GM13976 (cell line): ENCODE data around the gene CDCA4.
A peak's percentile ranks its signal among the peaks of the same experiment; 100 is the strongest.
"Not testable (repeated sequence)": the region's sequence is repeated elsewhere in the genome, so short reads cannot be mapped to it uniquely, and the experiment has no call there.

Source experiments
- DNase-seq: peaks from one replicate; pipeline ENCODE4 v3.0.0; 2012; ENCODE audit warnings: low spot score
- in situ Hi-C: fragments of 300-500 bp; cut with MboI; formaldehyde crosslinking; loops from one replicate; pipeline ENCODE4 v1.12.0; 2022; ENCODE audit warnings: low sequenced_read_pairs, mixed read lengths, inconsistent platforms; ENCODE audit not compliant: unreplicated experiment
- TF ChIP-seq, protein P1 (sequence below): IDR thresholded peaks from 2 replicates; pipeline ENCODE4 v1.5.1; 2012; ENCODE audit warnings: borderline replicate concordance, mild to moderate bottlenecking; ENCODE audit not compliant: insufficient read depth; ENCODE audit errors: extremely low read depth, missing control alignments, control extremely low read depth

CDCA4 gene

GRCh38 chr14:105030836-105031396 is 10.0 kb upstream of the CDCA4 start:
- TF ChIP-seq, protein P1, sequence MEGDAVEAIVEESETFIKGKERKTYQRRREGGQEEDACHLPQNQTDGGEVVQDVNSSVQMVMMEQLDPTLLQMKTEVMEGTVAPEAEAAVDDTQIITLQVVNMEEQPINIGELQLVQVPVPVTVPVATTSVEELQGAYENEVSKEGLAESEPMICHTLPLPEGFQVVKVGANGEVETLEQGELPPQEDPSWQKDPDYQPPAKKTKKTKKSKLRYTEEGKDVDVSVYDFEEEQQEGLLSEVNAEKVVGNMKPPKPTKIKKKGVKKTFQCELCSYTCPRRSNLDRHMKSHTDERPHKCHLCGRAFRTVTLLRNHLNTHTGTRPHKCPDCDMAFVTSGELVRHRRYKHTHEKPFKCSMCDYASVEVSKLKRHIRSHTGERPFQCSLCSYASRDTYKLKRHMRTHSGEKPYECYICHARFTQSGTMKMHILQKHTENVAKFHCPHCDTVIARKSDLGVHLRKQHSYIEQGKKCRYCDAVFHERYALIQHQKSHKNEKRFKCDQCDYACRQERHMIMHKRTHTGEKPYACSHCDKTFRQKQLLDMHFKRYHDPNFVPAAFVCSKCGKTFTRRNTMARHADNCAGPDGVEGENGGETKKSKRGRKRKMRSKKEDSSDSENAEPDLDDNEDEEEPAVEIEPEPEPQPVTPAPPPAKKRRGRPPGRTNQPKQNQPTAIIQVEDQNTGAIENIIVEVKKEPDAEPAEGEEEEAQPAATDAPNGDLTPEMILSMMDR = no peak
- DNase-seq = no peak
- in situ Hi-C loops = loop anchor here (10.0 kb wide), 1 partner anchor 46 kb away; the partner anchor contains the start of gene CLBA1

GRCh38 chr14:105030194-105030593 is 9.3 kb upstream of the CDCA4 start:
- in situ Hi-C loops = loop anchor here (10.0 kb wide), 1 partner anchor 45 kb away; the partner anchor contains the start of gene CLBA1
- TF ChIP-seq, protein P1 = no peak

GRCh38 chr14:105029402-105029801 is 8.5 kb upstream of the CDCA4 start:
- TF ChIP-seq, protein P1 = no peak
- in situ Hi-C loops = no loop called here
- DNase-seq = no peak

More at GRCh38 chr14:105030194-105030593, 9.3 kb upstream of the CDCA4 start:
- no peak for DNase-seq

- TF ChIP-seq, protein P1 = no peak
- in situ Hi-C loops = no loop called here
- DNase-seq = no peak
Measured at GRCh38 chr14:105028251-105028927, 7.5 kb upstream of the CDCA4 start.

- in situ Hi-C loops, DNase-seq: not testable (repeated sequence)
Measured at GRCh38 chr14:105027718-105028117, 6.8 kb upstream of the CDCA4 start.

DNA sequence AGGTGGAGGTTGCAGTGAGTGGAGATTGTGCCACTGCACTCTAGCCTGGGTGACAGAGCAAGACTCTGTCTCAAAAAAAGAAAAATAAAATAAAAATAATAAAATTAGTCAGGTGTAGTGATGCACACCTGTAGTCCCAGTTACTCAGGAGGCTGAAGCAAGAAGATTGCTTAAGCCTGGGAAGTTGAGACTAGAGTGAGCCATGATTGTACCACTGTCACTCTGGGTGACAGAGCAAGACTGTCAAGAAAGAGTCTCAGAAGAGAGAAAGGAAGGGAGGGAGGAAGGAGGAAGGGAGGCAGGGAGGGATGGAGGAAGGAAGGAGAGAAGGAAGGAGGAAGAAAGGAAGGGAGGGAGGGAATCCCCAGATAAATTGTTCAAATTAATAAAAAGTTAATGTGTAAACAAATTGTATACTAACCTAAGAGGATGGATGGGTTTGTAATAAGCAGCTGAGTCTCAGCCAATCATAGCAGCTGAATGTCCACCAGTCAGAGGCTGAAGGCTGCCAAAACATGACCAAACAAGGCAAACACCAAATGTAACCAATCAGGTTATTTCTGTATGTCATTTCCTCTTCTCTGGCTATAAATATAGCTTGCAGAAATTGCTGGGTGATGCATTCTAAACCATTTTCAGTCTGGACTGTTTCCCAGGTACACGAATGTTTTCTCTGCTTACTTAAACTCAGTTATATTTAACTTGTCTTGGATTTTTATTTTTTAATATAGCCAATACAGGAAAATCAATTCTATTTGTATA is 6.1 kb upstream of the CDCA4 start:
- in situ Hi-C loops = no loop called here
- TF ChIP-seq, protein P1 = no peak
- DNase-seq = no peak

GRCh38 chr14:105026033-105026785 is 5.3 kb upstream of the CDCA4 start:
- TF ChIP-seq, protein P1 = no peak
- in situ Hi-C loops = no loop called here
- DNase-seq = peak; percentile 68
